WTC11 (cell line): ENCODE data around the gene RBFOX1. TPM values are rescaled to one million over a fixed set of nuclear protein-coding genes. Genes with fewer than 3 reads are reported as not detected.

Experiments used
- ATAC-seq: fragments of 200-7000 bp; cut with Tn5 transposase; 2 replicates; pipeline ENCODE4 v1.10.0; 2021; ENCODE audit warnings: mild to moderate bottlenecking, moderate library complexity
- CTCF ChIA-PET: fragments of 300-600 bp; sonication (Branson Sonifier 250); formaldehyde crosslinking; loops from one replicate; lab custom pipeline; 2021; ENCODE audit warnings: antibody characterized with exemption; lab: Charles Lee
- POLR2A ChIA-PET: fragments of 350-600 bp; sonication (Branson Sonifier 250); formaldehyde crosslinking; loops from one replicate; lab custom pipeline; 2021; ENCODE audit warnings: antibody characterized with exemption; lab: Charles Lee
- DNase-seq: peaks from one replicate; pipeline ENCODE4 v3.0.0; 2021; ENCODE audit warnings: low spot score
- H3K27ac Mint-ChIP-seq: 2 replicates; pipeline ENCODE4 v1.8.0; 2021; ENCODE audit warnings: mixed read lengths
- H3K27me3 Mint-ChIP-seq: 2 replicates; pipeline ENCODE4 v1.8.0; 2021; ENCODE audit warnings: low read depth, mild to moderate bottlenecking, moderate library complexity, mixed read lengths
- H3K36me3 Mint-ChIP-seq: 2 replicates; pipeline ENCODE4 v1.8.0; 2021; ENCODE audit warnings: mixed read lengths
- H3K4me1 Mint-ChIP-seq: 2 replicates; pipeline ENCODE4 v1.8.0; 2022; ENCODE audit warnings: mixed read lengths
- H3K4me3 Mint-ChIP-seq: 2 replicates; pipeline ENCODE4 v1.8.0; 2021; ENCODE audit warnings: mild to moderate bottlenecking, moderate library complexity, mixed read lengths
- H3K9me3 Mint-ChIP-seq: 2 replicates; pipeline ENCODE4 v1.8.0; 2021; ENCODE audit warnings: mixed read lengths
- CREM ChIP-seq: sonication (generic); formaldehyde crosslinking; IDR thresholded peaks from 2 replicates; pipeline ENCODE4 v1.8.1; 2022; ENCODE audit warnings: mild to moderate bottlenecking, missing genetic modification reagents, moderate library complexity
- ELF4 ChIP-seq: sonication (generic); formaldehyde crosslinking; IDR thresholded peaks from 2 replicates; pipeline ENCODE4 v1.8.1; 2022; ENCODE audit warnings: low read depth, mild to moderate bottlenecking, moderate library complexity, missing genetic modification reagents
- FOXP1 ChIP-seq: sonication (generic); formaldehyde crosslinking; IDR thresholded peaks from 2 replicates; pipeline ENCODE4 v1.8.0; 2022; ENCODE audit warnings: missing genetic modification reagents, mild to moderate bottlenecking, moderate library complexity, borderline replicate concordance
- HMGA2 ChIP-seq: fragments of 250-450 bp; sonication (Bioruptor Pico); IDR thresholded peaks from 2 replicates; pipeline ENCODE4 v1.4.0; 2021; ENCODE audit warnings: mild to moderate bottlenecking, moderate library complexity
- HMGXB4 ChIP-seq: sonication (generic); formaldehyde crosslinking; IDR thresholded peaks from 2 replicates; pipeline ENCODE4 v1.8.1; 2023; ENCODE audit warnings: mild to moderate bottlenecking, moderate library complexity, missing genetic modification reagents
- IRF2 ChIP-seq: sonication (generic); formaldehyde crosslinking; IDR thresholded peaks from 2 replicates; pipeline ENCODE4 v1.8.0; 2022; ENCODE audit warnings: low read depth, missing genetic modification reagents, borderline replicate concordance
- NR1H2 ChIP-seq: sonication (generic); formaldehyde crosslinking; IDR thresholded peaks from 2 replicates; pipeline ENCODE4 v1.9.0; 2021; ENCODE audit warnings: mild to moderate bottlenecking, moderate library complexity, missing genetic modification reagents
- NR2C2 ChIP-seq: sonication (generic); formaldehyde crosslinking; IDR thresholded peaks from 2 replicates; pipeline ENCODE4 v1.8.0; 2022; ENCODE audit warnings: mild to moderate bottlenecking, missing genetic modification reagents
- PRRX2 ChIP-seq: fragments of 250-450 bp; sonication (Bioruptor Pico); IDR thresholded peaks from 2 replicates; pipeline ENCODE4 v1.8.0; 2021; ENCODE audit warnings: mild to moderate bottlenecking
- RORB ChIP-seq: fragments of 250-450 bp; sonication (Bioruptor Pico); IDR thresholded peaks from 2 replicates; pipeline ENCODE4 v1.9.0; 2021; ENCODE audit warnings: mild to moderate bottlenecking
- SMAD3 ChIP-seq: sonication (generic); formaldehyde crosslinking; IDR thresholded peaks from 2 replicates; pipeline ENCODE4 v1.8.0; 2022; ENCODE audit warnings: missing genetic modification reagents, mild to moderate bottlenecking, borderline replicate concordance
- TEAD1 ChIP-seq: sonication (generic); formaldehyde crosslinking; IDR thresholded peaks from 2 replicates; pipeline ENCODE4 v1.8.0; 2022; ENCODE audit warnings: mild to moderate bottlenecking, missing genetic modification reagents
- TEAD4 ChIP-seq: sonication (generic); formaldehyde crosslinking; IDR thresholded peaks from 2 replicates; pipeline ENCODE4 v1.8.0; 2022; ENCODE audit warnings: mild to moderate bottlenecking, missing genetic modification reagents
- total RNA-seq: library from RNA; stranded (reverse); gene quantifications from 3 replicates; pipeline ENCODE4 v1.2.3, GENCODE V29; 2021
- TF ChIP-seq, protein P1 (sequence below): sonication (generic); formaldehyde crosslinking; IDR thresholded peaks from 2 replicates; pipeline ENCODE4 v1.8.1; 2023; ENCODE audit warnings: mild to moderate bottlenecking, missing genetic modification reagents
- TF ChIP-seq, protein P2 (sequence below): sonication (generic); formaldehyde crosslinking; IDR thresholded peaks from 2 replicates; pipeline ENCODE4 v1.8.0; 2023; ENCODE audit warnings: missing genetic modification reagents, mild to moderate bottlenecking, borderline replicate concordance
- TF ChIP-seq, protein P3 (sequence below): sonication (generic); formaldehyde crosslinking; IDR thresholded peaks from 2 replicates; pipeline ENCODE4 v1.8.1; 2023; ENCODE audit warnings: mild to moderate bottlenecking, missing genetic modification reagents

The RBFOX1 gene
- total RNA-seq, 1 experiment from 2014 or later: 1.1 TPM

GRCh38 chr16:7482596-7483290, 150.1 kb downstream of the RBFOX1 start:
- no peak overlapping the region for H3K27ac Mint-ChIP-seq
- TF ChIP-seq, protein P1, sequence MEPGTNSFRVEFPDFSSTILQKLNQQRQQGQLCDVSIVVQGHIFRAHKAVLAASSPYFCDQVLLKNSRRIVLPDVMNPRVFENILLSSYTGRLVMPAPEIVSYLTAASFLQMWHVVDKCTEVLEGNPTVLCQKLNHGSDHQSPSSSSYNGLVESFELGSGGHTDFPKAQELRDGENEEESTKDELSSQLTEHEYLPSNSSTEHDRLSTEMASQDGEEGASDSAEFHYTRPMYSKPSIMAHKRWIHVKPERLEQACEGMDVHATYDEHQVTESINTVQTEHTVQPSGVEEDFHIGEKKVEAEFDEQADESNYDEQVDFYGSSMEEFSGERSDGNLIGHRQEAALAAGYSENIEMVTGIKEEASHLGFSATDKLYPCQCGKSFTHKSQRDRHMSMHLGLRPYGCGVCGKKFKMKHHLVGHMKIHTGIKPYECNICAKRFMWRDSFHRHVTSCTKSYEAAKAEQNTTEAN: no peak
- no peak for TF ChIP-seq SMAD3 (CRISPR knock-in tag)
- TF ChIP-seq NR1H2 (CRISPR knock-in tag): no peak
- no peak for TF ChIP-seq TEAD1 (CRISPR knock-in tag)
- TF ChIP-seq, protein P2, sequence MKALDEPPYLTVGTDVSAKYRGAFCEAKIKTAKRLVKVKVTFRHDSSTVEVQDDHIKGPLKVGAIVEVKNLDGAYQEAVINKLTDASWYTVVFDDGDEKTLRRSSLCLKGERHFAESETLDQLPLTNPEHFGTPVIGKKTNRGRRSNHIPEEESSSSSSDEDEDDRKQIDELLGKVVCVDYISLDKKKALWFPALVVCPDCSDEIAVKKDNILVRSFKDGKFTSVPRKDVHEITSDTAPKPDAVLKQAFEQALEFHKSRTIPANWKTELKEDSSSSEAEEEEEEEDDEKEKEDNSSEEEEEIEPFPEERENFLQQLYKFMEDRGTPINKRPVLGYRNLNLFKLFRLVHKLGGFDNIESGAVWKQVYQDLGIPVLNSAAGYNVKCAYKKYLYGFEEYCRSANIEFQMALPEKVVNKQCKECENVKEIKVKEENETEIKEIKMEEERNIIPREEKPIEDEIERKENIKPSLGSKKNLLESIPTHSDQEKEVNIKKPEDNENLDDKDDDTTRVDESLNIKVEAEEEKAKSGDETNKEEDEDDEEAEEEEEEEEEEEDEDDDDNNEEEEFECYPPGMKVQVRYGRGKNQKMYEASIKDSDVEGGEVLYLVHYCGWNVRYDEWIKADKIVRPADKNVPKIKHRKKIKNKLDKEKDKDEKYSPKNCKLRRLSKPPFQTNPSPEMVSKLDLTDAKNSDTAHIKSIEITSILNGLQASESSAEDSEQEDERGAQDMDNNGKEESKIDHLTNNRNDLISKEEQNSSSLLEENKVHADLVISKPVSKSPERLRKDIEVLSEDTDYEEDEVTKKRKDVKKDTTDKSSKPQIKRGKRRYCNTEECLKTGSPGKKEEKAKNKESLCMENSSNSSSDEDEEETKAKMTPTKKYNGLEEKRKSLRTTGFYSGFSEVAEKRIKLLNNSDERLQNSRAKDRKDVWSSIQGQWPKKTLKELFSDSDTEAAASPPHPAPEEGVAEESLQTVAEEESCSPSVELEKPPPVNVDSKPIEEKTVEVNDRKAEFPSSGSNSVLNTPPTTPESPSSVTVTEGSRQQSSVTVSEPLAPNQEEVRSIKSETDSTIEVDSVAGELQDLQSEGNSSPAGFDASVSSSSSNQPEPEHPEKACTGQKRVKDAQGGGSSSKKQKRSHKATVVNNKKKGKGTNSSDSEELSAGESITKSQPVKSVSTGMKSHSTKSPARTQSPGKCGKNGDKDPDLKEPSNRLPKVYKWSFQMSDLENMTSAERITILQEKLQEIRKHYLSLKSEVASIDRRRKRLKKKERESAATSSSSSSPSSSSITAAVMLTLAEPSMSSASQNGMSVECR (CRISPR knock-in tag): no peak
- TF ChIP-seq, all 79 proteins: peak for 0
- POLR2A ChIA-PET: no interaction called here
- H3K4me3 Mint-ChIP-seq: no peak overlapping the region
- peaks cover 62% of the 10 kb centered on the region for H3K36me3 Mint-ChIP-seq
- peaks cover 83% of the 10 kb centered on the region for H3K9me3 Mint-ChIP-seq
- no peaks in the 10 kb centered on the region for H3K4me1 Mint-ChIP-seq
- CTCF ChIA-PET: no interaction called here
- DNase-seq: no peak
- H3K27me3 Mint-ChIP-seq: peaks cover 8% of the 10 kb centered on the region
- no peak for ATAC-seq

DNA sequence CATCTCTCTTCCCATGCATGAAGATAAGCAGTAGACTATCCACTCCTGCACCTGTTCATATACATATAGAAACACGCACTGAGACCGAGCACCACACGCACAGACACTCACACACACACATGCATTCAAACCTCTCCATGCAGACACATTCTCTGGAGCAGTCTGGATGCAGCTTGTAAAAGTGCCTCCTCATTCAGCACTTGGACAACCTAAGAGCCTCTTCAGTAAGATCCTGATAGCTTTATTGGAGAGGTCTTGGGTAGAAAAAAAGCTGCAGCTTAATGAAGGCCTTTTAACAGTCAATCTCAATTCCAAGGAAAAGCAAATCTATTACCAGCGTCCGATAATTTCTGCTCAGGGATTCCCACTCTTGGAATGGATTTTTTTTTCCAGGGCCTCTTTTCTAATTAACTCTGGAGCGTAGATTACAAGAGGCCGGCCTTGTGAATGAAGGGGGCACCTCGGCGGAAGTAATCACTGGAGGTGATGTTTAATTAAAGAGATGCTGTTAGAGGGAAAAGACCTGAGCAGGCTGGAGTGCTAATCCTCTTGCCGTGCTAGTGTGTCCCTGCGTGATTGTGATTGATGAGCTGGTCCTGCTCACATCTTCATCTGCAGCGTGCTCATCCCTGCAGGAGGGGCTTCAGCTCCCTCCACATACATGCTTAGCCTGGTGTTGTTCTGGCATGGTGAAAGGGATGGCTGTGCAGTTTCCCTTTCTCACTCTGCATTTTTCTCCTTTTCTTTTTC, 155.1 kb downstream of the RBFOX1 start:
- peaks cover 74% of the 10 kb centered on the region for H3K36me3 Mint-ChIP-seq
- TF ChIP-seq CREM (CRISPR knock-in tag): no peak
- no peak for TF ChIP-seq HMGXB4 (CRISPR knock-in tag)
- no peak for TF ChIP-seq FOXP1 (CRISPR knock-in tag)
- no peak for TF ChIP-seq PRRX2
- no peak for TF ChIP-seq TEAD4 (CRISPR knock-in tag)
- TF ChIP-seq NR2C2 (CRISPR knock-in tag): no peak
- no peak for TF ChIP-seq NR1H2 (CRISPR knock-in tag)
- TF ChIP-seq HMGA2: no peak
- no peak for TF ChIP-seq RORB (CRISPR knock-in tag)
- no peak for TF ChIP-seq ELF4 (CRISPR knock-in tag)
- TF ChIP-seq IRF2: no peak
- TF ChIP-seq, protein P3, sequence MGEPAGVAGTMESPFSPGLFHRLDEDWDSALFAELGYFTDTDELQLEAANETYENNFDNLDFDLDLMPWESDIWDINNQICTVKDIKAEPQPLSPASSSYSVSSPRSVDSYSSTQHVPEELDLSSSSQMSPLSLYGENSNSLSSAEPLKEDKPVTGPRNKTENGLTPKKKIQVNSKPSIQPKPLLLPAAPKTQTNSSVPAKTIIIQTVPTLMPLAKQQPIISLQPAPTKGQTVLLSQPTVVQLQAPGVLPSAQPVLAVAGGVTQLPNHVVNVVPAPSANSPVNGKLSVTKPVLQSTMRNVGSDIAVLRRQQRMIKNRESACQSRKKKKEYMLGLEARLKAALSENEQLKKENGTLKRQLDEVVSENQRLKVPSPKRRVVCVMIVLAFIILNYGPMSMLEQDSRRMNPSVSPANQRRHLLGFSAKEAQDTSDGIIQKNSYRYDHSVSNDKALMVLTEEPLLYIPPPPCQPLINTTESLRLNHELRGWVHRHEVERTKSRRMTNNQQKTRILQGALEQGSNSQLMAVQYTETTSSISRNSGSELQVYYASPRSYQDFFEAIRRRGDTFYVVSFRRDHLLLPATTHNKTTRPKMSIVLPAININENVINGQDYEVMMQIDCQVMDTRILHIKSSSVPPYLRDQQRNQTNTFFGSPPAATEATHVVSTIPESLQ (CRISPR knock-in tag): no peak
- TF ChIP-seq, all 79 proteins: peak for 0
- H3K4me3 Mint-ChIP-seq: no peak overlapping the region
- ChIA-PET POLR2A (no interaction called here), CTCF (no interaction called here)
- DNase-seq (no peak), ATAC-seq (no peak)
- H3K9me3 Mint-ChIP-seq: peaks cover 84% of the 10 kb centered on the region
- H3K27ac Mint-ChIP-seq: no peak overlapping the region
- H3K4me1 Mint-ChIP-seq: no peaks in the 10 kb centered on the region
- H3K27me3 Mint-ChIP-seq: peaks cover 10% of the 10 kb centered on the region
